Measurements from ENCODE around the gene CSN1S1.

- TF ChIP-seq CTCF (IDR thresholded peaks at IDR 0.05), result no peak
- TF ChIP-seq POLR2A (IDR thresholded peaks at IDR 0.05), result no peak
These were observed 63.9 kb downstream of the CSN1S1 start for GRCh38 chr4:69994782-69995181.

Data from Peyer's patch (tissue), 4 donors.